NOMO-1 (cell line): ENCODE results near the gene BICDL2.

Experiments used
- DNase-seq, 2 experiments: peaks; one replicate each; lab custom pipeline; 2025; ENCODE audit not compliant: unreplicated experiment in 2 of 2; lab: John Stamatoyannopoulos, UW

The BICDL2 gene

DNA sequence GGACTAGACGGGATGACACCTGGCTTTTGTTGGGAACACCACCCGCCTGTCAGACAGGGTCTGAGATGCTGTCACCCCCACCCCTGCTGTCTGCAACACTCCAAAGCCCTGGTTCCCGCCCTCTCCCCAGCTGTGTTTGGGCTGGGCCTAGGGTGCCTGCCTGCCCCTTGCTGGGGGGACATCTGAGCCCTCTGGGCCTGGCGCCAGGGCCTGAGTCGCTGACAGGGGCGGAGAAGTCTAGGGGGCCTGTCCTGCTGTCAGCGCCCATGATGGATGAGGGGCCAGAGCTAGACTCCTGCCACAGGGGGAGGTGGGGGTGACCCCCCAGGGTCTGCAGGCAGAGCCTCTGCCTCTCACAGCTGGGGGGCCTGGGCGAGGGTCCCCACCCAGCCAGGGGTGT, 48.9 kb downstream of the BICDL2 start:
- DNase-seq: no peak

DNA sequence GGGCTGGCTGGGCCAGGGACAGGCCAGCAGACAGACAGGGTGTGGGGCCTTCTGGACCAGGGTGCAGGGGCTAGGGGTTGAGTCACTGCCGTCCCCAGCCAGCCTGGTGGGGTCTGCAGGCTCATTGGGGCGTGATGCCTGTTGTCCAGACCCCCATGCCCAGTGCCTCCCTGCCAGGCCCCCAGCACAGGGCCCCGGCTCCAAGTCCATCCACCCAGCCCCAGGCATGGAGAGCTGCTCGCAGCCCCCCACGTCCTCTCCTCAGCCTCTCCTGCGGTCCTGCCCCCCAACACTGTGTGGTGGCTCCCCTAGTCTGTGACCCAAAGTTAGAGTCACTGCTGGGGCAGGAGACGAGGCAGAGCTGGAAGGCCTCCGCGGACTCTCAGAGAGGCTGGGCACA, 49.5 kb downstream of the BICDL2 start:
- no peak for DNase-seq

DNA sequence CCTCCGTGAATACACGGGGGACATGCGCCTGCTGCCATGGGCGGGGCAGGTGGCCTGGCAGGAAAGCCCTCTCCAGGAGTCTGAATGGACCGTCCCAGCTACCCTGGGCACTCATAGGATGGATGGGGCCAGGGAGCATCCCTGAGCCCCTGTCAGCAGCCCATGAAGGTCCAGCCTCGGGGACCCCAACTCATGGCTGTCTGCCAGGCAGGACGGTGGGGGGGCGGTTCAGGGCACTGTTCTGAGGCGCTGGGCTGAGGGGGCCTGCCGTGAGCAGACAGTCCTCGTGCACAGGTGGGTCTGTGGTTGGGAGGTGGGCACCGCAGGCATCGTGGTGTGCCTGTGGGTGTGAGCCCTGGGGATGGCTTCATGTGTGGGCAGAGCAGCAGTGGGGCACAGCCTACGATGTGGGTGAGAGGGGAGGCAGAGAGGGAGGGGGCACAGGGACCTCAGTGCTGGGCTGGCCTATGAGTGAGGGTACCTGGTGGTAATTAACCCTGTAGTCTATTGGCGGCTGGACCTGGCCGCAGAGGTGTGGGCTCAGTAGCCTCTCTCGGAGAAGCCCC, 50.0 kb downstream of the BICDL2 start:
- no peak for DNase-seq

DNA sequence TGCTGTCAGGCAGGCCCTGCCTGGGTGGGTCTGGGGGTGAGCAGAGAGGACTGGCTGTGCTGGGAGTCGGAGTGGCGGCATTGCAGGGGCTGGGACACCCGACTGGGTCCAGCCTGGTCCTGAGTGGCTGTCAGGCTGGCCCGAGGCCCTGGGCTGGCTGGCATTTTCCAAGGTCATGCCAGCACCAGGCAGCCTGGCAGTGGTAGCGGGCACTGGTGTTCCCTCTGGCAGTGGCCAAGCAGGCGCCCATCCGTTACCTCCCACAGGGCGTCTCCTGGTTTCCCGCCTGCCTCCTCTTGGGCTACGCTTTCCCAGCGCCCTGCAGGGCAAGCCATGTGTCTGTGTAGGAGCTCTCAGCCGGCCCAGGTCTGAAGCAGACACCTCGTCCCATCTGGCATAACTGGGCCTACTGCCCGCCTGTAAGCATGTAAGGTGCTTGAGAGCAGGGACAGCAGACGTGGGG, 50.8 kb downstream of the BICDL2 start:
- no peak for DNase-seq

- no peak for DNase-seq
Observed at GRCh38 chr16:2985462-2985861, 51.3 kb downstream of the BICDL2 start.

- DNase-seq: peak; percentile 72 to 81
Observed at GRCh38 chr16:2983706-2984136, 53.0 kb downstream of the BICDL2 start.

- no peak for DNase-seq
Observed at GRCh38 chr16:2982402-2982801, 54.3 kb downstream of the BICDL2 start.

DNA sequence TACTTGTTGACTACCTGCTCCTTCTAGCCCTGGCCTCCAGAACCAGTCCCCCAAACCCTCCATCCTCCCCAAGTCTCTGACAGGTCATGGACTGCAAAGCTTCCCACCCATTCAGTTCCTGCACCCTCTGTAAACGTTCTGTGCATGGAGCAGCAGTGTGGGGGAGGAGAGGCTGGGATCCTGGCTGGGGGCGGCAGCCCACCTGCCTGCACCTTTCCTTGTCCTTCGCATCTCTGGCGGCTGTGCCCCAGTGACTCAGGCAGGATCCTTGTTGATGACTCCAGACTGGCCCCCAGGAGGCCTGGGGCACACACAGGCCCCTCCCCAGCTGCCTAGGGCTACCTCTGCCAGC, 54.9 kb downstream of the BICDL2 start:
- DNase-seq: no peak

- DNase-seq: no peak
Observed at GRCh38 chr16:2981177-2981898, 55.4 kb downstream of the BICDL2 start.

GRCh38 chr16:2980227-2981176, 56.2 kb downstream of the BICDL2 start, which contains the start of gene PKMYT1:
Gene PKMYT1, minus strand, starts transcription at chr16:2980446. Its CDS starts 789 bp downstream, at chr16:2979657.
- DNase-seq: peak; percentile 87 to 95

DNA sequence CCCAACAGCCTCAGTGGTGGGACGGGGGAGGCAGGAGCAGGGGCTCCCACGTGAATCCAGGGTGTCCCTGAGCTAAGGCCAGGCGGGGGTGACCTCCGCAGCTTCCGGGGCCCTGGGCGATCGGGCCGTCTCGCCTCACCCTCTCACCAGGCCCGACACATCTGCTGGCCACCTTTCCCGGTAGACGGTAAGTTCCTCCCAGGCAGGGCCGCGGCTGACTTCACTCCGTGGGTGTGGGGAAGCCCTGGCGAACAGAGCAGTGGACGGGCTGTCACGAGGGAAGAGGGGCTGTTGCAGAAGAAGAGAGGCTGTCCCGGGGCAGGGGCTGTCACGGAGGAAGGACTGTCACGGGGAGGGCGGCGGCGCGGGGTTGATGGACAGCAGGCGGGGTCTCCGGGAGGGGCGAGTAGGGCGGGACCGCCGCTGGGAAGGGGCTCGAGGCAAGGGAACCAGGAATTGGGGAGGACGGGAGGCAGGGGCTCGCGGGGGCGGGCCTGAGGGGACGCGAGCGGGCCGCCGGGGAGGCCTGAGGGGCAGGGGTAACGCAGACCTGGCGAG, 57.0 kb downstream of the BICDL2 start:
- peak; percentile 12 to 22 for DNase-seq
